Osteoblast (primary cell): Measurements from ENCODE around the gene NDRG3. TPM values are rescaled to one million over a fixed set of nuclear protein-coding genes. Genes with fewer than 3 reads are reported as not detected.

Experiments used
- DNase-seq: peaks from one replicate; pipeline ENCODE4 v3.0.0; 2011; ENCODE audit warnings: low spot score, mixed read lengths; ENCODE audit not compliant: insufficient read length; ENCODE audit errors: missing footprints
- H2AFZ ChIP-seq: 2 replicates; pipeline ENCODE4 v1.6.0; 2011; ENCODE audit warnings: mild to moderate bottlenecking, low read length
- H3K27ac ChIP-seq: 2 replicates; pipeline ENCODE4 v1.5.1; 2011; ENCODE audit warnings: mild to moderate bottlenecking, low read depth, low read length, moderate library complexity
- H3K27me3 ChIP-seq: 2 replicates; pipeline ENCODE4 v1.6.0; 2012; ENCODE audit warnings: mild to moderate bottlenecking, control low read depth, inconsistent platforms, low read length, moderate library complexity; ENCODE audit not compliant: insufficient read depth
- H3K36me3 ChIP-seq: 2 replicates; pipeline ENCODE4 v1.5.1; 2011; ENCODE audit warnings: mild to moderate bottlenecking, low read length, control low read depth, moderate library complexity; ENCODE audit not compliant: insufficient read depth
- H3K4me1 ChIP-seq: 2 replicates; pipeline ENCODE4 v1.5.1; 2011; ENCODE audit warnings: mild to moderate bottlenecking, low read length, control low read depth, moderate library complexity; ENCODE audit not compliant: insufficient read depth
- H3K4me2 ChIP-seq: 2 replicates; pipeline ENCODE4 v1.6.0; 2011; ENCODE audit warnings: mild to moderate bottlenecking, low read length; ENCODE audit not compliant: insufficient read depth
- H3K4me3 ChIP-seq: fragments of 200-600 bp; sonication (generic); 3 replicates; pipeline ENCODE4 v1.5.1; 2012; ENCODE audit warnings: mild to moderate bottlenecking, low read length, inconsistent platforms; ENCODE audit not compliant: insufficient read depth
- H3K79me2 ChIP-seq: 2 replicates; pipeline ENCODE4 v1.6.0; 2012; ENCODE audit warnings: mild to moderate bottlenecking, low read length, control low read depth, inconsistent platforms; ENCODE audit not compliant: insufficient read depth
- H3K9me3 ChIP-seq: 2 replicates; pipeline ENCODE4 v1.5.1; 2011; ENCODE audit warnings: low read depth, low read length, control low read depth
- H4K20me1 ChIP-seq: 2 replicates; pipeline ENCODE4 v1.6.0; 2012; ENCODE audit warnings: mild to moderate bottlenecking, low read length, control low read depth; ENCODE audit not compliant: insufficient read depth
- CTCF ChIP-seq: IDR thresholded peaks from 2 replicates; pipeline ENCODE4 v1.5.1; 2011; ENCODE audit warnings: mild to moderate bottlenecking, low read depth, low read length, moderate library complexity; ENCODE audit errors: extremely low read depth
- total RNA-seq: library from RNA; depleted of rRNA; stranded (reverse); fragments of >200 nt; gene quantifications from 2 replicates; pipeline ENCODE4 v1.2.3, GENCODE V29; 2012

The NDRG3 gene
- total RNA-seq, 1 donor, result 26.4 TPM

- H3K79me2 ChIP-seq, result peaks cover 10% of the 10 kb centered on the region
- no peak overlapping the region for H3K4me2 ChIP-seq
- H3K4me3 ChIP-seq, result no peak overlapping the region
- peaks cover 11% of the 10 kb centered on the region for H4K20me1 ChIP-seq
- H3K9me3 ChIP-seq, result no peaks in the 10 kb centered on the region
- H3K36me3 ChIP-seq, result no peaks in the 10 kb centered on the region
- H3K4me1 ChIP-seq, result no peaks in the 10 kb centered on the region
- H2AFZ ChIP-seq, result no peak overlapping the region
- H3K27ac ChIP-seq, result no peak overlapping the region
- DNase-seq, result peak; percentile 77
- no peaks in the 10 kb centered on the region for H3K27me3 ChIP-seq
- TF ChIP-seq CTCF, result no peak
These were observed 9.3 kb downstream of the NDRG3 start for GRCh38 chr20:36736451-36737182.

- TF ChIP-seq CTCF, result no peak
These were observed 13.4 kb downstream of the NDRG3 start for GRCh38 chr20:36732456-36732855.

GRCh38 chr20:36728986-36729385, 16.9 kb downstream of the NDRG3 start:
- H3K4me3 ChIP-seq, result no peak overlapping the region
- H3K4me1 ChIP-seq, result peaks cover 2% of the 10 kb centered on the region
- DNase-seq, result peak; percentile 21
- no peak overlapping the region for H3K27ac ChIP-seq
- no peaks in the 10 kb centered on the region for H3K27me3 ChIP-seq
- no peaks in the 10 kb centered on the region for H3K36me3 ChIP-seq
- no peak for TF ChIP-seq CTCF
- H3K4me2 ChIP-seq, result no peak overlapping the region
- no peaks in the 10 kb centered on the region for H3K9me3 ChIP-seq
- H2AFZ ChIP-seq, result no peak overlapping the region
- H3K79me2 ChIP-seq, result peaks cover 10% of the 10 kb centered on the region
- peaks cover 3% of the 10 kb centered on the region for H4K20me1 ChIP-seq

More at GRCh38 chr20:36732456-36732855, 13.4 kb downstream of the NDRG3 start:
- Histone ChIP-seq H3K27ac (no peak overlapping the region), H3K9me3 (no peaks in the 10 kb centered on the region), H3K27me3 (no peaks in the 10 kb centered on the region), H3K4me3 (no peak overlapping the region), H2AFZ (no peak overlapping the region), H4K20me1 (peaks cover 11% of the 10 kb centered on the region), H3K4me2 (no peak overlapping the region), H3K79me2 (peaks cover 12% of the 10 kb centered on the region), H3K36me3 (no peaks in the 10 kb centered on the region), H3K4me1 (no peaks in the 10 kb centered on the region)
- no peak for DNase-seq

GRCh38 chr20:36726168-36726567, 19.7 kb downstream of the NDRG3 start:
- Histone ChIP-seq H3K4me3 (no peak overlapping the region), H3K27ac (no peak overlapping the region), H3K27me3 (no peaks in the 10 kb centered on the region), H3K4me2 (no peak overlapping the region), H4K20me1 (peaks cover 3% of the 10 kb centered on the region), H2AFZ (no peak overlapping the region), H3K79me2 (peaks cover 4% of the 10 kb centered on the region), H3K9me3 (no peaks in the 10 kb centered on the region), H3K4me1 (peaks cover 2% of the 10 kb centered on the region), H3K36me3 (no peaks in the 10 kb centered on the region)
- DNase-seq, result peak; percentile 13
- no peak for TF ChIP-seq CTCF
